Activated CD8-positive, alpha-beta T cell treated with anti-CD3 and anti-CD28 coated beads, Interleukin-2, amount 10 ng/mL, durations not matched to agents 7 days and 5 days (primary cell): ENCODE data around the gene ZNF776. TPM values are rescaled to one million over a fixed set of nuclear protein-coding genes. Genes with fewer than 3 reads are reported as not detected.
"Not testable (repeated sequence)": the region's sequence is repeated elsewhere in the genome, so short reads cannot be mapped to it uniquely, and the experiment has no call there.

Experiments
- ATAC-seq: fragments of 150-1000 bp; cut with Tn5 transposase; one replicate; pipeline ENCODE4 v1.10.0; 2021; ENCODE audit warnings: moderate library complexity
- CTCF ChIA-PET: fragments of 350-600 bp; sonication (Branson Sonifier 250); formaldehyde crosslinking; loops from one replicate; lab custom pipeline; 2021; ENCODE audit warnings: antibody characterized with exemption; lab: Charles Lee
- POLR2A ChIA-PET: fragments of 350-600 bp; sonication (Branson Sonifier 250); formaldehyde crosslinking; loops from one replicate; lab custom pipeline; 2021; ENCODE audit warnings: antibody characterized with exemption; lab: Charles Lee
- DNase-seq: peaks from one replicate; pipeline ENCODE4 v3.0.0-alpha.2; 2020
- H3K27ac Mint-ChIP-seq: one replicate; pipeline ENCODE4 v1.8.0; 2021; ENCODE audit warnings: mild to moderate bottlenecking, mixed read lengths
- H3K27me3 Mint-ChIP-seq: one replicate; pipeline ENCODE4 v1.8.0; 2021; ENCODE audit warnings: low read depth, mixed read lengths
- H3K36me3 Mint-ChIP-seq: one replicate; pipeline ENCODE4 v1.8.0; 2021; ENCODE audit warnings: low read depth, mixed read lengths
- H3K4me1 Mint-ChIP-seq: one replicate; pipeline ENCODE4 v1.8.0; 2021; ENCODE audit warnings: low read depth, mixed read lengths
- H3K4me3 Mint-ChIP-seq: one replicate; pipeline ENCODE4 v1.8.0; 2021; ENCODE audit warnings: mild to moderate bottlenecking, mixed read lengths
- H3K9me3 Mint-ChIP-seq: one replicate; pipeline ENCODE4 v1.8.0; 2022; ENCODE audit warnings: mixed read lengths; ENCODE audit not compliant: insufficient read depth
- total RNA-seq, 2 experiments: library from RNA; stranded (reverse); gene quantifications; one replicate each; pipeline ENCODE4 v1.2.3, GENCODE V29; 2021

Gene ZNF776
- total RNA-seq, result 10 to 100 TPM; 15.7 to 16.6 TPM

- CTCF ChIA-PET, result no interaction called here
- peaks cover 57% of the 10 kb centered on the region for H3K36me3 Mint-ChIP-seq
- POLR2A ChIA-PET, result interaction anchor here (0.5 to 2.1 kb wide), 15 partner anchors 9 to 311 kb away, joined by 3 to 9 read pairs (median 3); partner anchors contain the start of genes ZNF551, ZNF552, ZNF586 and ZNF671
Measured at GRCh38 chr19:57746580-57747471, at the start of gene ZNF776. TSS of gene ZNF776 (plus strand) at chr19:57746815. CDS start at chr19:57747059, 244 bp downstream.

DNA sequence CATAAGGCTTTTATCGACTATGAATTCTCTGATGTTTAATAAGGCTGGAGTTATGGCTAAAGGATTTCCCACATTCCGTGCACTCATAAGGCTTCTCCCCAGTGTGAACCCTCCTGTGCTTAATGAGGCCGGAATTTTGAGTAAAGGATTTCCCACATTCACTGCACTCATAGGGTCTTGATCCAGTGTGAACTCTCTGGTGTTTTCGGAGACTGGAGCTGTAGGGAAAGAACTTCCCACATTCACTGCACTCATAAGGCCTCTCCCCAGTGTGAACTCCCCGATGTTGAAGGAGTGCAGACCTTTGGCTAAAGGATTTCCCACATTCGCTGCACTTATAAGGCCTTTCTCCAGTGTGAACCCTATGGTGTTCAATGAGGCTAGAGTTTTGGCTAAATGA lies 45.0 kb upstream of the ZNF776 start:
- Mint-ChIP-seq H3K4me3 (no peak overlapping the region), H3K27me3 (no peaks in the 10 kb centered on the region), H3K27ac (no peak overlapping the region), H3K4me1 (no peaks in the 10 kb centered on the region), H3K9me3 (peaks cover 46% of the 10 kb centered on the region), H3K36me3 (peaks cover 79% of the 10 kb centered on the region)
- no peak for ATAC-seq
- no peak for DNase-seq
- ChIA-PET POLR2A (no interaction called here), CTCF (no interaction called here)

More at GRCh38 chr19:57746580-57747471, at the start of gene ZNF776:
- H3K27ac Mint-ChIP-seq, result peak within 1 kb of the TSS; percentile 98
- H3K4me1 Mint-ChIP-seq, result peaks cover 24% of the 10 kb centered on the region
- DNase-seq, result peak; percentile 92
- peak; percentile 97 for ATAC-seq
- H3K27me3 Mint-ChIP-seq, result no peaks in the 10 kb centered on the region
- H3K9me3 Mint-ChIP-seq, result peaks cover 43% of the 10 kb centered on the region
- H3K4me3 Mint-ChIP-seq, result peak within 1 kb of the TSS; percentile 94

GRCh38 chr19:57706346-57706745 lies 40.3 kb upstream of the ZNF776 start:
- DNase-seq, result no peak
- Mint-ChIP-seq H3K4me1 (peaks cover 20% of the 10 kb centered on the region), H3K4me3 (no peak overlapping the region), H3K27me3 (no peaks in the 10 kb centered on the region), H3K27ac (no peak overlapping the region), H3K36me3 (peaks cover 72% of the 10 kb centered on the region), H3K9me3 (peaks cover 34% of the 10 kb centered on the region)
- ChIA-PET POLR2A (no interaction called here), CTCF (no interaction called here)
- ATAC-seq, result no peak

GRCh38 chr19:57708641-57709361 lies 37.8 kb upstream of the ZNF776 start, which contains the start of gene ZNF154:
TSS of gene ZNF154 (minus strand) at chr19:57709204. CDS start at chr19:57708971, 233 bp downstream.
- Mint-ChIP-seq H3K9me3 (peaks cover 33% of the 10 kb centered on the region), H3K27ac (peak within 1 kb of the TSS; percentile 86), H3K27me3 (no peaks in the 10 kb centered on the region), H3K4me1 (peaks cover 20% of the 10 kb centered on the region), H3K36me3 (peaks cover 57% of the 10 kb centered on the region), H3K4me3 (peak within 1 kb of the TSS; percentile 79)
- DNase-seq (peak; percentile 66), ATAC-seq (peak; percentile 84)
- ChIA-PET POLR2A (interaction anchor here (0.6 to 1.5 kb wide), 7 partner anchors 18 to 1200 kb away, joined by 3 to 10 read pairs (median 4); partner anchors contain the start of genes ZNF419, ZNF551 and ZNF671), CTCF (interaction anchor here (0.6 to 1.5 kb wide), 3 partner anchors 18 to 56 kb away, joined by 3 to 4 read pairs (median 3); partner anchors contain the start of gene ZNF551)

- peaks cover 33% of the 10 kb centered on the region for H3K9me3 Mint-ChIP-seq
- peaks cover 55% of the 10 kb centered on the region for H3K36me3 Mint-ChIP-seq
- peaks cover 20% of the 10 kb centered on the region for H3K4me1 Mint-ChIP-seq
- no peaks in the 10 kb centered on the region for H3K27me3 Mint-ChIP-seq
- POLR2A ChIA-PET, result interaction anchor here (0.6 to 1.5 kb wide), 5 partner anchors 17 to 222 kb away, joined by 3 to 10 read pairs (median 4); partner anchors contain the start of genes ZNF419, ZNF551 and ZNF671
- ATAC-seq (no peak), DNase-seq (no peak)
- H3K4me3 Mint-ChIP-seq, result no peak overlapping the region
- no peak overlapping the region for H3K27ac Mint-ChIP-seq
- CTCF ChIA-PET, result interaction anchor here (0.6 to 1.5 kb wide), 3 partner anchors 17 to 55 kb away, joined by 3 to 4 read pairs (median 3); partner anchors contain the start of gene ZNF551
Measured at GRCh38 chr19:57709616-57710015, 37.0 kb upstream of the ZNF776 start.

DNA sequence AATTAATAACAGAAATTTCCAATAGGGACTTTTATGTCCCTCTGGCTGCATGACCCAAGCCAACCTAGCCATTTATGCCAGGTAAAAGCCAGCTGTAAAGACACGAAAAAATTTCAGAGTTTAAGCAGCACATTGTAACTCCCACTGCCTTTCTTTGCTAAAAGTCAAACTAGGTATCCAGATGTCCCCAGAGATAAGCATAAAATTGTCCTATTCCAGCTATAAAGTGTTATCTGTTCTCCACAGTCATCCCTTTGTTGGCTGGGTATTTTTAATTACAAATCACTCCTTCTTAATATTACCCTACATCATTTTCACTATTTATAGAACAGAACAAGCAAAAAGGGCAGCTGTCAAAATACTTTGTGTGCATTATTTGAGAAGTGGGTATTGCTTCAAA lies 34.4 kb upstream of the ZNF776 start:
- Mint-ChIP-seq H3K27ac (no peak overlapping the region), H3K4me1 (peaks cover 20% of the 10 kb centered on the region), H3K36me3 (peaks cover 52% of the 10 kb centered on the region), H3K27me3 (no peaks in the 10 kb centered on the region), H3K4me3 (no peak overlapping the region), H3K9me3 (peaks cover 49% of the 10 kb centered on the region)
- DNase-seq (no peak), ATAC-seq (no peak)
- POLR2A ChIA-PET, result no interaction called here
- CTCF ChIA-PET, result no interaction called here

GRCh38 chr19:57719424-57719823 lies 27.2 kb upstream of the ZNF776 start:
- CTCF ChIA-PET, result no interaction called here
- Mint-ChIP-seq H3K27me3 (no peaks in the 10 kb centered on the region), H3K9me3 (peaks cover 61% of the 10 kb centered on the region), H3K4me1 (peaks cover 9% of the 10 kb centered on the region), H3K4me3 (no peak overlapping the region), H3K27ac (no peak overlapping the region), H3K36me3 (peaks cover 77% of the 10 kb centered on the region)
- DNase-seq (no peak), ATAC-seq (no peak)
- POLR2A ChIA-PET, result no interaction called here

- peaks cover 12% of the 10 kb centered on the region for H3K4me1 Mint-ChIP-seq
- no peaks in the 10 kb centered on the region for H3K27me3 Mint-ChIP-seq
- H3K36me3 Mint-ChIP-seq, result peaks cover 77% of the 10 kb centered on the region
- H3K4me3 Mint-ChIP-seq, result no peak overlapping the region
- H3K27ac Mint-ChIP-seq, result no peak overlapping the region
- ChIA-PET CTCF (no interaction called here), POLR2A (no interaction called here)
- peaks cover 61% of the 10 kb centered on the region for H3K9me3 Mint-ChIP-seq
- DNase-seq (no peak), ATAC-seq (no peak)
Measured at GRCh38 chr19:57719901-57720519, 26.6 kb upstream of the ZNF776 start.

- ChIA-PET CTCF (no interaction called here), POLR2A (interaction anchor here (0.6 kb wide), 1 partner anchor 51 kb away, joined by 3 read pairs; no protein-coding TSS in a partner anchor)
- Mint-ChIP-seq H3K4me1 (peaks cover 12% of the 10 kb centered on the region), H3K9me3 (peaks cover 55% of the 10 kb centered on the region), H3K4me3 (no peak overlapping the region), H3K36me3 (peaks cover 77% of the 10 kb centered on the region), H3K27me3 (no peaks in the 10 kb centered on the region), H3K27ac (no peak overlapping the region)
- DNase-seq, result no peak
- ATAC-seq, result no peak
Measured at GRCh38 chr19:57720878-57721277, 25.7 kb upstream of the ZNF776 start.

- H3K27me3 Mint-ChIP-seq, H3K4me1 Mint-ChIP-seq, POLR2A ChIA-PET, H3K36me3 Mint-ChIP-seq, H3K4me3 Mint-ChIP-seq, H3K9me3 Mint-ChIP-seq, H3K27ac Mint-ChIP-seq, ATAC-seq: not testable (repeated sequence)
- CTCF ChIA-PET, result interaction anchor here (0.8 to 1.2 kb wide), 2 partner anchors 10 to 82 kb away, joined by 3 read pairs; no protein-coding TSS in a partner anchor
- DNase-seq, result peak; percentile 44
Measured at GRCh38 chr19:57738320-57738719, 8.3 kb upstream of the ZNF776 start.

GRCh38 chr19:57738770-57739169 lies 7.8 kb upstream of the ZNF776 start:
- H3K9me3 Mint-ChIP-seq, H3K4me1 Mint-ChIP-seq, ATAC-seq, H3K36me3 Mint-ChIP-seq, H3K27me3 Mint-ChIP-seq, H3K27ac Mint-ChIP-seq, H3K4me3 Mint-ChIP-seq, CTCF ChIA-PET, POLR2A ChIA-PET, DNase-seq: not testable (repeated sequence)
